GM18909 (cell line): Measurements from ENCODE around the gene HEXIM2.
"Not testable (repeated sequence)": the region's sequence is repeated elsewhere in the genome, so short reads cannot be mapped to it uniquely, and the experiment has no call there.

Experiments used
- ATAC-seq: cut with Tn5 transposase; IDR thresholded peaks from one replicate; pipeline ENCODE4 v1.9.1; 2021; ENCODE audit warnings: mild to moderate bottlenecking; ENCODE audit not compliant: unreplicated experiment, poor library complexity

The HEXIM2 gene

GRCh38 chr17:45161288-45162024, at the start of gene HEXIM2:
Gene HEXIM2 (plus strand): TSS chr17:45161875. CDS start chr17:45162794, 919 bp downstream.
- peak; percentile 90 for ATAC-seq

- ATAC-seq, result no peak
These were observed 48.9 kb upstream of the HEXIM2 start for GRCh38 chr17:45112559-45113423.

GRCh38 chr17:45113424-45113754, 48.3 kb upstream of the HEXIM2 start:
- no peak for ATAC-seq

- ATAC-seq, result no peak
These were observed 47.4 kb upstream of the HEXIM2 start for GRCh38 chr17:45114117-45114932.

GRCh38 chr17:45115015-45115625, 46.6 kb upstream of the HEXIM2 start:
- ATAC-seq, result no peak

- no peak for ATAC-seq
These were observed 45.8 kb upstream of the HEXIM2 start for GRCh38 chr17:45115871-45116270.

GRCh38 chr17:45116434-45117016, 45.1 kb upstream of the HEXIM2 start:
- no peak for ATAC-seq

GRCh38 chr17:45117334-45117733, 44.3 kb upstream of the HEXIM2 start:
- ATAC-seq, result no peak

GRCh38 chr17:45117848-45118646, 43.6 kb upstream of the HEXIM2 start:
- ATAC-seq, result no peak

- ATAC-seq, result no peak
These were observed 43.0 kb upstream of the HEXIM2 start for GRCh38 chr17:45118691-45119090.

- ATAC-seq, result no peak
These were observed 41.7 kb upstream of the HEXIM2 start for GRCh38 chr17:45119964-45120363.

- ATAC-seq, result no peak
These were observed 41.1 kb upstream of the HEXIM2 start for GRCh38 chr17:45120558-45120957.

- no peak for ATAC-seq
These were observed 40.6 kb upstream of the HEXIM2 start for GRCh38 chr17:45121055-45121454.

- ATAC-seq, result no peak
These were observed 38.5 kb upstream of the HEXIM2 start for GRCh38 chr17:45123076-45123770.

GRCh38 chr17:45123930-45124796, 37.5 kb upstream of the HEXIM2 start:
- no peak for ATAC-seq

- not testable (repeated sequence) for ATAC-seq
These were observed 36.9 kb upstream of the HEXIM2 start for GRCh38 chr17:45124797-45125122.

GRCh38 chr17:45125509-45125908, 36.2 kb upstream of the HEXIM2 start:
- ATAC-seq, result no peak

- ATAC-seq, result no peak
These were observed 34.5 kb upstream of the HEXIM2 start for GRCh38 chr17:45127207-45127547.
